ENCODE data around the gene UNC13A.

Gene UNC13A

DNA sequence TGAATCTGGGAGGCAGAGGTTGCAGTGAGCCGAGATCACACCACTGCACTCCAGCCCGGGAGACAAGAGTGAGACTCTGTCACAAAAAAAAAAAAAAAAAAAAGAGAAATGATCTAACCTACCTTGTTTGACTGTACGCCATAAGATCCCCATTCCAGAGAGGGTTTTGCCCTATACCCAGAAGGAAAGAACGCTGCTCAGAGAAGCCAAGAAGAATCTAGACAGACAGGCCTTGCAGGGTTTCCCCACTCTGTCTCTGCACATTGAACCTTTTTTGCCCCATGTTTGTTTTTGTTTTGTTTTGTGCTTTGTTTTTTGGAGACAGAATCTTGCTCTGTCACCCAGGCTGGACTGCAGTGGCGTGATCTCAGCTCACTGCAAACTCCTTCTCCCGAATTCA lies 23.7 kb upstream of the UNC13A start:
- Histone ChIP-seq H3K79me2 (ENCODE audit: insufficient read depth, low read length) (no peaks in the 10 kb centered on the region), H3K27me3 (ENCODE audit: low read length) (no peaks in the 10 kb centered on the region), H3K27ac (ENCODE audit: low read depth, low read length) (no peak overlapping the region), H4K20me1 (ENCODE audit: low read depth, low read length) (no peaks in the 10 kb centered on the region), H3F3A (ENCODE audit: insufficient read depth) (no peaks in the 10 kb centered on the region), H2AFZ (ENCODE audit: low read depth, low read length, severe bottlenecking) (no peak overlapping the region), H3K4me3 (ENCODE audit: insufficient read depth, low read length, poor library complexity, severe bottlenecking) (no peak overlapping the region), H3K9me3 (ENCODE audit: insufficient read depth, low read length) (no peaks in the 10 kb centered on the region), H3K4me2 (ENCODE audit: low read depth, low read length, poor library complexity, severe bottlenecking) (no peak overlapping the region), H3K36me3 (ENCODE audit: low read length) (no peaks in the 10 kb centered on the region), H3K9ac (ENCODE audit: low read length) (no peak overlapping the region), H3K9me2 (replicated peaks; ENCODE audit: insufficient read depth, low read length) (no peaks in the 10 kb centered on the region)
- TF ChIP-seq EZH2phosphoT487 (conservative IDR thresholded peaks at IDR 0.05; ENCODE audit: low read length) (no peak), CTCF (IDR thresholded peaks at IDR 0.05; ENCODE audit: insufficient read depth, low read length, poor library complexity, severe bottlenecking) (no peak)

DNA sequence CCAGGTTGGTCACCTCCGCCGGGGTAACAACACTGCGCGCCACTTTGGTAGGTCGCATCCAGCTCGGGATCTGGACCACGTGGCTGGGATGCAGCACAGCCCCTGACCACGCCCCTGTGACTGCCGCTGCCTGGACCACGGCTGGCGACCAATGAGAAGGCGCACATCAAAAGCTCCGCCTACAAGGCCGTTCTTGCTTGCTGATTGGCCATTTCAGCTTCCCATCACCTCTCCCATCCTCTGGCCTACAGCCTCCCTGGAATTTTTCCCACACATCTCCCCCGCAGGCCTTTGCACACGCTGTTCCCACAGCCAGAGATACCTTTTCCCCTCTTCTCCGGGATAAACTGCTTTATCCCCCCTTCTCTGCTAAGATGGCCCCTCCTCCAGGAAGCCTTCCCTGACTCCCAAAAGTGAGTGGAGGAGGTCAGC lies 18.6 kb upstream of the UNC13A start:
- Histone ChIP-seq H2AFZ (ENCODE audit: low read depth, low read length, severe bottlenecking) (no peak overlapping the region), H3K79me2 (ENCODE audit: insufficient read depth, low read length) (no peaks in the 10 kb centered on the region), H3K27ac (ENCODE audit: low read depth, low read length) (no peak overlapping the region), H3K27me3 (ENCODE audit: low read length) (no peaks in the 10 kb centered on the region), H3K9me3 (ENCODE audit: insufficient read depth, low read length) (no peaks in the 10 kb centered on the region), H3K4me2 (ENCODE audit: low read depth, low read length, poor library complexity, severe bottlenecking) (no peak overlapping the region), H3K4me3 (ENCODE audit: insufficient read depth, low read length, poor library complexity, severe bottlenecking) (no peak overlapping the region), H3K9me2 (replicated peaks; ENCODE audit: insufficient read depth, low read length) (no peaks in the 10 kb centered on the region), H3F3A (ENCODE audit: insufficient read depth) (no peaks in the 10 kb centered on the region), H3K36me3 (ENCODE audit: low read length) (no peaks in the 10 kb centered on the region), H4K20me1 (ENCODE audit: low read depth, low read length) (no peaks in the 10 kb centered on the region), H3K9ac (ENCODE audit: low read length) (no peak overlapping the region)
- TF ChIP-seq EZH2phosphoT487 (conservative IDR thresholded peaks at IDR 0.05; ENCODE audit: low read length) (no peak), CTCF (IDR thresholded peaks at IDR 0.05; ENCODE audit: insufficient read depth, low read length, poor library complexity, severe bottlenecking) (no peak)

DNA sequence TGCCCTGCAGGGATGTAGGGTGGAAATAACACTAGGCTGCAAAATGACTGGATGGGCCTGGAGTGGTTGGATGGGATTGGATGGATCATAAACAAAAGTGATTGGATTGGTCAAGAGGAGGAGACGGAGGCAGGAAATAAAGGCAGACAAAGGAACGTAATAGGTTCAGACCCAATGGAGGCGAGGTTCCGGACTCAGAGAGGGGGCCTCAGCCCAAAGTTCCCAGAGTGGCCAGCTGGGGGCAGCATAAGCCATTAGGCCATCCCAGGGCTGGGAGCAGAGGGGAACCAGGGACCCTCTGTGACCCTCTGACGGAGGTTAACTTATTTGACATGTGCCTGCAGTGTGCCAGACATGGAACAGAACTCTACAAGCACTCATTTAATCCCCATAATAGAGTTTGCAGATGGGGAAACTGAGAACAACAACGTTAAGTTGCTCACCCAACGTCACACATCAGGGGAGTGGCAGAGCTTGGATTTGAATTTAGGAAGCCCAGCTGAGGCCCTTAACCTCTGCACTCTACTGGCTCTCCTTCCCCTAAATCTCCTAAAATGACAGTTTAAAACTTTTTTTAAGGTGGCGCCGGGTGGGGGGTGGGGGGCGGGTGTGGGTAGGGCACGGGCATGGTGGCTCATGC lies 15.8 kb upstream of the UNC13A start:
- no peak overlapping the region for H3K27ac ChIP-seq (ENCODE audit: low read depth, low read length)
- no peaks in the 10 kb centered on the region for H3K27me3 ChIP-seq (ENCODE audit: low read length)
- no peaks in the 10 kb centered on the region for H4K20me1 ChIP-seq (ENCODE audit: low read depth, low read length)
- no peak overlapping the region for H3K9ac ChIP-seq (ENCODE audit: low read length)
- TF ChIP-seq CTCF (IDR thresholded peaks at IDR 0.05; ENCODE audit: insufficient read depth, low read length, poor library complexity, severe bottlenecking) (peak; percentile 77), EZH2phosphoT487 (conservative IDR thresholded peaks at IDR 0.05; ENCODE audit: low read length) (no peak)
- H3K9me3 ChIP-seq (ENCODE audit: insufficient read depth, low read length) = no peaks in the 10 kb centered on the region
- no peaks in the 10 kb centered on the region for H3K9me2 ChIP-seq (replicated peaks; ENCODE audit: insufficient read depth, low read length)
- H3K4me3 ChIP-seq (ENCODE audit: insufficient read depth, low read length, poor library complexity, severe bottlenecking) = no peak overlapping the region
- no peaks in the 10 kb centered on the region for H3K36me3 ChIP-seq (ENCODE audit: low read length)
- H3F3A ChIP-seq (ENCODE audit: insufficient read depth) = no peaks in the 10 kb centered on the region
- no peaks in the 10 kb centered on the region for H3K79me2 ChIP-seq (ENCODE audit: insufficient read depth, low read length)
- H3K4me2 ChIP-seq (ENCODE audit: low read depth, low read length, poor library complexity, severe bottlenecking) = no peak overlapping the region
- no peak overlapping the region for H2AFZ ChIP-seq (ENCODE audit: low read depth, low read length, severe bottlenecking)
